Breast epithelium (tissue), 4 donors: ENCODE results near the gene BRD4. TPM values are rescaled to one million over a fixed set of nuclear protein-coding genes. Genes with fewer than 3 reads are reported as not detected.

Experiments
- DNase-seq, 2 donors: peaks; one replicate each; pipeline ENCODE4 v3.0.0-alpha.2; 2019; ENCODE audit warnings: low spot score in 2 of 2
- H3K27ac ChIP-seq, 2 donors: fragments of 200-600 bp; sonication (generic) in 1 of 2; one replicate each; pipeline ENCODE4 v1.5.1; 2016 to 2019; ENCODE audit warnings: mild to moderate bottlenecking in 1 of 2
- H3K27me3 ChIP-seq, 2 donors: fragments of 200-600 bp; sonication (generic) in 1 of 2; one replicate each; pipeline versions ENCODE4 v1.5.1 to v1.6.0; 2017 to 2019; ENCODE audit warnings: control low read depth in 1 of 2, mild to moderate bottlenecking in 1 of 2
- H3K36me3 ChIP-seq: fragments of 200-600 bp; one replicate; pipeline ENCODE4 v1.5.1; 2019
- H3K4me1 ChIP-seq, 2 donors: fragments of 200-600 bp; sonication (generic); one replicate each; pipeline ENCODE4 v1.5.1; 2016 to 2019; ENCODE audit warnings: control low read depth in 1 of 2
- H3K4me3 ChIP-seq, 3 donors: fragments of 200-600 bp; sonication (generic); 1 replicate in 2 of 3; 2 replicates in 1 of 3; pipeline ENCODE4 v1.5.1; 2016 to 2019; ENCODE audit warnings: mild to moderate bottlenecking in 3 of 3, moderate library complexity in 2 of 3
- H3K9me3 ChIP-seq, 2 donors: fragments of 200-600 bp; sonication (generic) in 1 of 2; one replicate each; pipeline ENCODE4 v1.5.1; 2016 to 2019; ENCODE audit warnings: control low read depth in 1 of 2
- POLR2A ChIP-seq: fragments of 450-650 bp; IDR thresholded peaks from one replicate; pipeline ENCODE4 v1.6.1; 2016; ENCODE audit warnings: antibody characterized with exemption, mild to moderate bottlenecking, moderate library complexity
- POLR2AphosphoS5 ChIP-seq, 3 donors: sonication (generic); formaldehyde crosslinking; IDR thresholded peaks; one replicate each; pipeline ENCODE4 v1.6.1; 2017; ENCODE audit warnings: antibody characterized with exemption in 3 of 3
- intact Hi-C: fragments of 100-400 bp; cut with DNase I; formaldehyde crosslinking; loops from one replicate; pipeline ENCODE4 v1.15.1; 2023; ENCODE audit warnings: low total_unique reads
- total RNA-seq, 3 donors: library from RNA; depleted of rRNA; stranded (reverse); fragments of >200 nt; gene quantifications; one replicate each; pipeline ENCODE4 v1.1.0, GENCODE V29; 2016
- TF ChIP-seq, protein P1 (sequence below), 3 donors: fragments of 450-650 bp; IDR thresholded peaks; one replicate each; pipeline ENCODE4 v1.5.1; 2016 to 2017; ENCODE audit warnings: antibody characterized with exemption in 3 of 3, mild to moderate bottlenecking in 3 of 3, moderate library complexity in 3 of 3

The BRD4 gene
- total RNA-seq = 10 to 100 TPM; 25.6 to 37.5 (median 33.8) TPM

DNA sequence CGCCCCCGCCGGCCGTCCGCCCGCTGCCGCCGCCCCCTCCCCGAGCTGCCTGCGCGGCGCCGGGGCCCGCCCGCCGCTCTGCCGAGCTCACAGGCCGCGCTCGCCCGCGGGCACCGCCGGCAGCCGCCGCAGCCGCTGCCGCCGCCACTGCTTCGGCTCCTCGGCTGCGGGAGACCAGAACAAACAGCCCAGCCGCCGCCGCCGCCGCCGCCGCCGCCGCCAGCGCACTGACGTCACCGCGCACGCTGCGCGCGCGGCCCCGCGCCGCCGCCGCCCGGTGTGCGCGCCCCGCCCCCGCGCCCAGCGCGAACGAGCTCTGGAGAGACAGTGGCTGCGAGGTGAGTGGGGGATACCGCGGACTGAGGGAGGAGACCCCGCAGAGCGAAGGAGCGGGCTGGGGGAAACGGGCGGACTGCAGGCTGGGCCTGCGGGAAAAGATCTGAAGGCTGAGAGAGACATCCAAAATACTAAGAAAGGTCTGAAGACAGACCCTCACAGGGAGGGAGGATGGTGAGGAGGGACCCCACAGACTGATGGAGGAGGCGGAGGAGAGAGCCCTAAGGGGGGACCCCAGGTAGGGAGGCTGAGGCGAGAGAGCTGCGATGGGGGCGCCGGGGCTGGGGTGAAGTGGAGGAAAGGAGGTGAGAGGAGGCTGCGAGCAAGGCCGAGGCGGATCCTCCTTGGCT is at the start of gene BRD4:
Gene BRD4 (minus strand): TSS at position 229 of the 686 bp plus-strand sequence. CDS start 59,440 bp downstream, outside the sequence.
- Histone ChIP-seq H3K4me3 (peak within 1 kb of the TSS; percentile 70 to 98 (median 77)), H3K9me3 (no peaks in the 10 kb centered on the region), H3K27me3 (no peaks in the 10 kb centered on the region), H3K36me3 (no peaks in the 10 kb centered on the region), H3K4me1 (peaks cover 0 to 22% of the 10 kb centered on the region in 2 donors), H3K27ac (peak within 1 kb of the TSS; percentile 93 to 100)
- DNase-seq = peak; percentile 50 to 65
- TF ChIP-seq POLR2A = no peak
- TF ChIP-seq POLR2AphosphoS5 (IDR thresholded peaks at IDR 0.05) = peak in 1 of 3 donors; percentile 13
- intact Hi-C loops = loop anchor here (10.0 kb wide), 2 partner anchors 68 to 148 kb away; no protein-coding TSS in a partner anchor

DNA sequence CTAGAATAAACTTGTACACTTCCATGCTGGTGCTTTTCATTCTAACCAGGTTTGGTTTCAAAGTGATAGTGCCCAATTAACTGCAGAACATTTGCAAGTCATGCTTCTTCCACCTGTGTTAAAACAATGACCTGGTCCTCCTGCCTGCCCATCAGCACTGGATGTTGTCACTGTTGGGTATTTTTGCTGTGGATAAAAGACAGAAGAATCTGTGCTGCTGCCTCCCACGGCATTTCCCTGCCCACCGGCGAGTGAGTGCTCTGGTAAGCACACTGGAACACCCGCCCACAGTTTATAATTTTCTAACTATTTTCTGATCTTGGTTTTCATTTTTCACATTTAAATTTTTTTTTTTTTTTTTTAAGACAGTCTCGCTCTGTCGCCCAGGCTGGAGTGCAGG is 49.5 kb upstream of the BRD4 start:
- intact Hi-C loops = no loop called here
- no peak overlapping the region for H3K27ac ChIP-seq

DNA sequence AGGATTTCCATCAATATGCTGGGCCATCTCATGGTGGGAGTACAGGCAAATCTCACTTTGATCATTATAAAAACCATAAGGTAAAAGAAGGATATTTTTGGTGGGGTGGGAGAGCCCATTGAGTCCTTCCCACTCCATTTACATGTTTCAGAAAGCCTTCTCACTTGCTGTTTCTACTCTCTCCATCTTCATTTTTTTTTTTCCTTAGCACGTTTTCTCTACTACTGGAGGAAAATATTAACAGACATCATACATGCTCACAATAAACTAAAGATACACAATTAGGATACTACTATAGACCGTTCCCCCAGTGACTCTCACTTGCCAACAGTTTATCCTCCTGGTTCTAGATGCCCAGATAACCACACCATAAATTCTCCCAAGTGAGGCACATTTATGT is 49.1 kb upstream of the BRD4 start:
- intact Hi-C loops = no loop called here
- no peak for DNase-seq

More for the DNA sequence above, 49.5 kb upstream of the BRD4 start:
- H3K4me3 ChIP-seq = no peak overlapping the region
- H3K4me1 ChIP-seq = peaks cover 0 to 17% of the 10 kb centered on the region in 2 donors
- H3K27me3 ChIP-seq = no peaks in the 10 kb centered on the region
- no peak for TF ChIP-seq POLR2AphosphoS5 (IDR thresholded peaks at IDR 0.05)
- TF ChIP-seq POLR2A = no peak
- TF ChIP-seq, protein P1, sequence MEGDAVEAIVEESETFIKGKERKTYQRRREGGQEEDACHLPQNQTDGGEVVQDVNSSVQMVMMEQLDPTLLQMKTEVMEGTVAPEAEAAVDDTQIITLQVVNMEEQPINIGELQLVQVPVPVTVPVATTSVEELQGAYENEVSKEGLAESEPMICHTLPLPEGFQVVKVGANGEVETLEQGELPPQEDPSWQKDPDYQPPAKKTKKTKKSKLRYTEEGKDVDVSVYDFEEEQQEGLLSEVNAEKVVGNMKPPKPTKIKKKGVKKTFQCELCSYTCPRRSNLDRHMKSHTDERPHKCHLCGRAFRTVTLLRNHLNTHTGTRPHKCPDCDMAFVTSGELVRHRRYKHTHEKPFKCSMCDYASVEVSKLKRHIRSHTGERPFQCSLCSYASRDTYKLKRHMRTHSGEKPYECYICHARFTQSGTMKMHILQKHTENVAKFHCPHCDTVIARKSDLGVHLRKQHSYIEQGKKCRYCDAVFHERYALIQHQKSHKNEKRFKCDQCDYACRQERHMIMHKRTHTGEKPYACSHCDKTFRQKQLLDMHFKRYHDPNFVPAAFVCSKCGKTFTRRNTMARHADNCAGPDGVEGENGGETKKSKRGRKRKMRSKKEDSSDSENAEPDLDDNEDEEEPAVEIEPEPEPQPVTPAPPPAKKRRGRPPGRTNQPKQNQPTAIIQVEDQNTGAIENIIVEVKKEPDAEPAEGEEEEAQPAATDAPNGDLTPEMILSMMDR (IDR thresholded peaks at IDR 0.05) = no peak
- H3K9me3 ChIP-seq = no peaks in the 10 kb centered on the region
- no peak for DNase-seq
- no peaks in the 10 kb centered on the region for H3K36me3 ChIP-seq

GRCh38 chr19:15379999-15380647 is 47.8 kb upstream of the BRD4 start:
- intact Hi-C loops = loop anchor here (5.0 to 10.0 kb wide), 2 partner anchors 55 to 657 kb away; no protein-coding TSS in a partner anchor
- H3K27me3 ChIP-seq = no peaks in the 10 kb centered on the region
- TF ChIP-seq POLR2A = no peak
- TF ChIP-seq POLR2AphosphoS5 (IDR thresholded peaks at IDR 0.05) = no peak
- DNase-seq = peak; percentile 67 to 70
- peak overlapping the region; percentile 86 to 93 (median 92) for H3K4me3 ChIP-seq
- H3K27ac ChIP-seq = peak overlapping the region; percentile 98 to 99
- no peaks in the 10 kb centered on the region for H3K9me3 ChIP-seq
- no peaks in the 10 kb centered on the region for H3K36me3 ChIP-seq
- peaks cover 0 to 21% of the 10 kb centered on the region in 2 donors for H3K4me1 ChIP-seq

More for the DNA sequence above, 49.1 kb upstream of the BRD4 start:
- Histone ChIP-seq H3K27me3 (no peaks in the 10 kb centered on the region), H3K4me3 (no peak overlapping the region), H3K36me3 (no peaks in the 10 kb centered on the region), H3K4me1 (peaks cover 0 to 19% of the 10 kb centered on the region in 2 donors), H3K9me3 (no peaks in the 10 kb centered on the region), H3K27ac (no peak overlapping the region)
- no peak for TF ChIP-seq POLR2AphosphoS5 (IDR thresholded peaks at IDR 0.05)
- TF ChIP-seq POLR2A = no peak
- TF ChIP-seq, protein P1 (IDR thresholded peaks at IDR 0.05) = no peak

DNA sequence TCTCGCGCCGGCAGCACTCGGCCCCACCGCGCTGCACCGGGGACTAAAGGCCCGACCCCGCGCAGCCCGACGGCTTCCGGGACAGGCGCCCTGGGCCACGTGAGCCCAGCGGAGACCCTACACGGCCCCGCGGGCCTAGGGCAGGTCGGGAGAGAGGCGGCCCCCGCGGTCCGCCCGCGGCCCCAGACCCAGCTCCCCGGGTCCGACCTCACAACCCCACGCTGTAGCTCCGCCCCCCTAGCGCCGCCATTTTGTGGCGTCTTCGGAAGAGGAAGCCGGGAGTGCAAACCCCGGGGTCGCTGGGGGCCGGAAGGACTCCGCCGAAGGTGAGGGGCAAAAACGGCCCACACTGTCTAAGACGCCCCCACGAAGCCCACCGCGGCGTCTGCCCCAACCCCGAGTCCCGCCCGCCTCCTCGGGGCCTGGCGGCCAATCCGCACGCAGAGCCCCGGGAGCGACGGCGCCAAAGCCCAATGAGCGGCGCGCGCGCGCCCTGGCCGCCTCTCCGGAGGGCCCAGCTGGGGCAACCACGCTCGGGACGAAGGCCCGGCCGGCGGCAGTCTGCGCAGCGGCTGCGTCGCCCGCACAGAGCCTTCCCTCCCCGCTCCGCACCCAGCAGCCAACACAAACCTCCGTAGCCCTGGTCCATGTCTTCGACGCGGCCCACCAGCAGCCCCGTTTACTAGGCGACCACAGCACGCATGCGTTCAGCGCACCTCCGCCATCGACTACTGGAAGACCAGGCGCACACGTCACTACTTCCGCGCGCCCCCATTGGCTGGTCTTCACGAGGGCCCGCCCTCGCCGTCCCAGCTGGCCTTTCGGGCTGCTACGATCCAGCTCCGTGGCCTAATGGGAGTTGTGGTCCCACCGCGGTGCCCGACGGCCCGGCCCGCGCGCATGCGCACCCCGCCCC is 47.0 kb upstream of the BRD4 start, which contains the start of gene AKAP8:
Gene AKAP8 (minus strand): TSS at position 705 of the 916 bp plus-strand sequence. CDS start 56 bp downstream, at position 649.
- peak; percentile 79 for TF ChIP-seq POLR2A
- TF ChIP-seq, protein P1 (IDR thresholded peaks at IDR 0.05) = peak in 1 of 3 donors; percentile 12
- TF ChIP-seq POLR2AphosphoS5 (IDR thresholded peaks at IDR 0.05) = peak; percentile 89 to 96 (median 92)
- peak; percentile 97 to 99 for DNase-seq
- intact Hi-C loops = loop anchor here (5.0 to 10.0 kb wide), 2 partner anchors 55 to 658 kb away; no protein-coding TSS in a partner anchor
- Histone ChIP-seq H3K9me3 (no peaks in the 10 kb centered on the region), H3K27me3 (no peaks in the 10 kb centered on the region), H3K27ac (peak within 1 kb of the TSS; percentile 98 to 99), H3K4me1 (peaks cover 5 to 29% of the 10 kb centered on the region in 2 donors), H3K4me3 (peak within 1 kb of the TSS; percentile 86 to 93 (median 92)), H3K36me3 (no peaks in the 10 kb centered on the region)
